Activated naive CD4-positive, alpha-beta T cell treated with anti-CD3 and anti-CD28 coated beads, Interleukin-2, amount 50 U/mL, for 24 hours (primary cell): Measurements from ENCODE around the gene RXRA.
A peak's percentile ranks its signal among the peaks of the same experiment; 100 is the strongest.

Experiments
- H3K27ac Mint-ChIP-seq: one replicate; pipeline ENCODE4 v1.8.0; 2021; ENCODE audit warnings: mild to moderate bottlenecking, mixed read lengths
- H3K27me3 Mint-ChIP-seq: one replicate; pipeline ENCODE4 v1.8.0; 2021; ENCODE audit warnings: mixed read lengths
- H3K36me3 Mint-ChIP-seq: one replicate; pipeline ENCODE4 v1.8.0; 2021; ENCODE audit warnings: mixed read lengths
- H3K4me1 Mint-ChIP-seq: one replicate; pipeline ENCODE4 v1.8.0; 2021; ENCODE audit warnings: mixed read lengths
- H3K4me3 Mint-ChIP-seq: one replicate; pipeline ENCODE4 v1.8.0; 2021; ENCODE audit warnings: mild to moderate bottlenecking, mixed read lengths
- H3K9me3 Mint-ChIP-seq: one replicate; pipeline ENCODE4 v1.8.0; 2021; ENCODE audit warnings: mixed read lengths

The RXRA gene

DNA sequence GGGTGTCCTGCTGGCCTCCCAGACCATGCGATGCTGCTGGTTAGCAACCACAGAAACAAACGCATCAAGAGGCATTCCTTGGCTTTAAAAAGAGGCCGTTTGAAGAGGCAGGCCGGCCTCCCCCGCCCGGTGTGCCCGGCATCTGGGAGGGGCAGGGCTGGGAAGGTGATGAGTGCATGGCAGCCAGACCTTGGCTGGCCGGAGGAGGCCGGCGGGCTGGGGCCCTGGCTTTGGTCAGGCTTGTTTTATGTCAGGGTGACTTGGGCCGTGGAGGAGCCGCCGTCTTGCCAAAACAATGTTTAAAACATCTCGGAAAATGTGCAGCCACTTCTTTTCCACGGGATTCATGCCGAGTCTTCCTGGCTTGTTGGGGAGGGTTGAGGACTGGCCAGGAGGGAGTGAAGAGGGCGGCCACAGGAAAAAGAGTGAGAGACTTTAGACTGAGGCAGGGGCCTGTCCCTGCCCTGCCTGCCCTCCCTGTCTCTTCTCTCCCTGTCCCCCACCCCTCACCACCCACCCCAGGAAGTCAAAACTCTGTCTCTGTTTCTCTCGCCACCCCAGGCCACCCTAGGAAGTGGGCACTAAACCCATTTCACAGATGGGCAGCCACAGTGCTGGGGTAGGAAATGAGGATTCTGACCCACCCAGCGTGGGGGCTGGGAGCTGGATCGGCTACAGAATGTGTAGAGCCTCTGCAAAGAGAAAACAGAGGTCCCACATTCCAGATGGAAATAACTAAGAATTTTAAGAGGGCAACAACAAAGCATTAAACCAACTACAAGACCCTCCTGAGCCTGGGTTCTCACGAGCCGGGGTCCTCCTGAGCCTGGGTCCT, 143.0 kb downstream of the RXRA start:
- H3K4me3 Mint-ChIP-seq = no peak overlapping the region
- H3K36me3 Mint-ChIP-seq = no peaks in the 10 kb centered on the region
- H3K27me3 Mint-ChIP-seq = no peaks in the 10 kb centered on the region
- no peaks in the 10 kb centered on the region for H3K9me3 Mint-ChIP-seq
- H3K27ac Mint-ChIP-seq = no peak overlapping the region
- H3K4me1 Mint-ChIP-seq = no peaks in the 10 kb centered on the region

- no peaks in the 10 kb centered on the region for H3K36me3 Mint-ChIP-seq
- no peak overlapping the region for H3K4me3 Mint-ChIP-seq
- no peaks in the 10 kb centered on the region for H3K27me3 Mint-ChIP-seq
- H3K27ac Mint-ChIP-seq = no peak overlapping the region
- H3K4me1 Mint-ChIP-seq = peaks cover 4% of the 10 kb centered on the region
- H3K9me3 Mint-ChIP-seq = no peaks in the 10 kb centered on the region
These were observed 146.0 kb downstream of the RXRA start for GRCh38 chr9:134472256-134472655.

GRCh38 chr9:134473141-134474054, 147.1 kb downstream of the RXRA start:
- H3K4me3 Mint-ChIP-seq = no peak overlapping the region
- H3K4me1 Mint-ChIP-seq = peaks cover 4% of the 10 kb centered on the region
- H3K9me3 Mint-ChIP-seq = no peaks in the 10 kb centered on the region
- no peaks in the 10 kb centered on the region for H3K36me3 Mint-ChIP-seq
- no peaks in the 10 kb centered on the region for H3K27me3 Mint-ChIP-seq
- no peak overlapping the region for H3K27ac Mint-ChIP-seq

GRCh38 chr9:134474055-134474370, 147.8 kb downstream of the RXRA start:
- Mint-ChIP-seq H3K4me1 (peaks cover 4% of the 10 kb centered on the region), H3K4me3 (no peak overlapping the region), H3K9me3 (no peaks in the 10 kb centered on the region), H3K27me3 (no peaks in the 10 kb centered on the region), H3K36me3 (no peaks in the 10 kb centered on the region), H3K27ac (no peak overlapping the region)

GRCh38 chr9:134475011-134475790, 148.9 kb downstream of the RXRA start:
- Mint-ChIP-seq H3K4me3 (no peak overlapping the region), H3K4me1 (peaks cover 4% of the 10 kb centered on the region), H3K9me3 (no peaks in the 10 kb centered on the region), H3K36me3 (no peaks in the 10 kb centered on the region), H3K27me3 (no peaks in the 10 kb centered on the region), H3K27ac (peak overlapping the region; percentile 76)

DNA sequence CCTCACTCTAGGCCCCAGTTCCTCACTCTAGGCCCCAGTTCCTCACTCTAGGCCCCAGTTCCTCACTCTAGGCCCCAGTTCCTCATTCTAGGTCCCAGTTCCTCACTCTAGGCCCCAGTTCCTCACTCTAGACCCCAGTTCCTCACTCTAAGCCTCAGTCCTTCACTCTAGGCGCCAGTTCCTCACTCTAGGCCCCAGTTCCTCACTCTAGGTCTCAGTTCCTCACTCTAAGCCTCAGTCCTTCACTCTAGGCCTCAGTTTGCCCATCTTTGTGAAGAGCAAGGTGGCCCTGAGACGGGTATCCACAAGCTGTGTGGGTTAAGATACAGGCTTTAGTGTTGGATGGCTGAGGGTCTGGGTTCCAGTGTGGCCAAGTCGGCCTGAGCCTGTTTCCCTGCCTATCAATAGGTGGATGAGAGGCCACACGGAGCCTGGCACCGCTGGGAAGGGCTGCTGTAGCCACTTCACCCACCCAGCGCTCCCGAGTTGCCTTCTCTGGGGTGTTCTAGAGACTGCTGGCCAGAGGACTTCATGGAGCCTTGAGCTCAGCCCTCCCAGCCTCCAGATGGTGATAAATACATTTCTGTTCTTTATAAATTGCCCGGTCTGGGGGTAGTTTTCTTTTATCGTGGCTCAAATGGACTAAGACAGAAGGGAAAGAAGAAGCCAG, 150.2 kb downstream of the RXRA start:
- Mint-ChIP-seq H3K4me3 (no peak overlapping the region), H3K27me3 (no peaks in the 10 kb centered on the region), H3K36me3 (no peaks in the 10 kb centered on the region), H3K9me3 (no peaks in the 10 kb centered on the region), H3K27ac (peak overlapping the region; percentile 55), H3K4me1 (peaks cover 4% of the 10 kb centered on the region)

DNA sequence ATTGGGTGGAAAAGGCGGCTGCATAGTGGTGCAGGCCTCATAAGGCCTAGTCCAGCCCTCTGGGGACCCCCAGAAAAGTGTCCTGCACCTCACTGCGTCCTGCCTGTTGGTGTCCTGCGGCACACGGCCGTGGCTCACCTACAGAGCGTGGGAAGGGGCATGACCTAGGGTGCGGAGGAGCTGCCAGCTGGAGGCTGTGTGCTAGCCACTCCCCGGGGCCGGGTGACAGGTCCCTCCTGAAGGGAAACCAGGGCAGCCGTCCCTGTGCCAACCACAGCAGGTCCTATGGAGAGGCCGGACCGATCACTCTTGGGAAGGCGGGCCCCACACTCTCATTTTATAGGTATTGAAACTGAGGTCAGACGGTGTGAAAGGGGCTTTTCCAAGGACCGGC, 150.7 kb downstream of the RXRA start:
- Mint-ChIP-seq H3K36me3 (no peaks in the 10 kb centered on the region), H3K9me3 (no peaks in the 10 kb centered on the region), H3K27me3 (no peaks in the 10 kb centered on the region), H3K27ac (no peak overlapping the region), H3K4me1 (peaks cover 4% of the 10 kb centered on the region), H3K4me3 (no peak overlapping the region)

DNA sequence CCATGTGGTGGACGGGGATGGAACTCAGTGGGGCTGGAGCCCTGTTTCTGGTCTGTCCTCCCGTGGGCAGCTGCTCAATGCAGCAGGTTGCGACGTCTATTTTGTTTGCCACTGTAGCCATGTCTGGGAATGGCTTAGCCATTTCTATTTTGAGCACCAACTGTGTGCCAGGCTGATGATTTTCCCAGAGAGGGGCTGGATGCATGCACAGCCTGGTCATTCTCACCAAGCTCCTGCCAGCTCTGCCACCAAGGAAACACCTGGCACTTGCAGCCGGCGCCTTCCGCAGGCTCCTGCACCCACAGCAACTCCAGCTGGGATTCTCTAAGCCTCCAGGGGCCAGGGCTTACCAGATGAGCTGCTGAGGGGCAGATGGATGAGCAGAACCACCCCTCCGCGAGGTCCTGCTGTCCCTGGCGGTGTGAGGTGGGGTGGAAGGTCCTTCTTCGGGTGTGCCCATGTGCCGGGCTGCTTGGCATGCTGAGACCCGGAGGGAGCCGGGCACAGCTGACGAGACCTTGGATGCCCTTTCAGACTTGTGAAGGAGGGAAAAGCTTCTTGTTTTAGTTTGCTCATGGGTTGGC, 151.2 kb downstream of the RXRA start:
- H3K36me3 Mint-ChIP-seq = no peaks in the 10 kb centered on the region
- no peak overlapping the region for H3K4me3 Mint-ChIP-seq
- no peak overlapping the region for H3K27ac Mint-ChIP-seq
- H3K9me3 Mint-ChIP-seq = no peaks in the 10 kb centered on the region
- no peaks in the 10 kb centered on the region for H3K27me3 Mint-ChIP-seq
- peaks cover 4% of the 10 kb centered on the region for H3K4me1 Mint-ChIP-seq

- H3K4me1 Mint-ChIP-seq = peaks cover 4% of the 10 kb centered on the region
- peak overlapping the region; percentile 10 for H3K27ac Mint-ChIP-seq
- no peaks in the 10 kb centered on the region for H3K27me3 Mint-ChIP-seq
- H3K36me3 Mint-ChIP-seq = no peaks in the 10 kb centered on the region
- no peaks in the 10 kb centered on the region for H3K9me3 Mint-ChIP-seq
- H3K4me3 Mint-ChIP-seq = no peak overlapping the region
These were observed 151.7 kb downstream of the RXRA start for GRCh38 chr9:134477927-134478326.

DNA sequence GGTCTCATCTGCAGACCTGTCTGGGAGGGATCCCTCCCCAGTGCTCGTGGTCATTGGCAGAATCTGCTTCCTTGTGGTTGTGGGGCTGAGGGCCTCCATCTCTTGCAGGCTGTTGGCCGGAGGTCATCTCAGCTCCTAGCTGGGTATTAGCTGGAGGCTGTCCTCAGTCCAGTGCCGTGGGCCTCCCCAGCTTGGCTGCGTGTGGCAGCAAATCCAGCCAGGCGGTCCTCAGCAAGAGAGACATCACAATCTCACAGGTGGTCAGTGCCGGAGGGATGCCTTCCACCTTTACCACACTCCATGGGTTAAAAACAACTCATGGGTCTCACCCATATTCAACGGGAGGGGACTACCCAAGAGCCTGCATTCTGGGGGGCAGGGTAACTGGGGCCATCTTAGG, 155.5 kb downstream of the RXRA start:
- no peaks in the 10 kb centered on the region for H3K27me3 Mint-ChIP-seq
- no peak overlapping the region for H3K4me3 Mint-ChIP-seq
- H3K27ac Mint-ChIP-seq = no peak overlapping the region
- no peaks in the 10 kb centered on the region for H3K36me3 Mint-ChIP-seq
- H3K4me1 Mint-ChIP-seq = no peaks in the 10 kb centered on the region
- no peaks in the 10 kb centered on the region for H3K9me3 Mint-ChIP-seq

DNA sequence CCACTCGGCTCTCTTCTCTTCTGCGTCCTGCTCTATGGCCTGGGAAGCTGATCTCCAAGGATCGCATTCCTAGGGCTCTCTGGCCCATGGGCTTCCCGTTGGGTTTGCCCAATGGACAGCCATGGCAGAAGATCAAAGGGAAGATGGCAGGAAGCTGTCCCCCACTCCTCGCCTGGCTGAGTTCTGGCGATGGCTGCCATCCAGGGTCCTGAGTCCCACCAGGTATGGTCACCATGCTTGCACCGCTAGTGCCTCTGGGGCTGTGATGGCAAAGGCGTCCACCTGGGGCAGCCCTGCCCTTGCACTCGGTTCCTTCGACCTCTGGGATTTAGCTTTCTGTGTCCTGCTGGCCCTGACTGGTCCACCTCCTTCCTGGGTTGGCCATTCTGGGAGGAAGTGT, 156.0 kb downstream of the RXRA start:
- no peaks in the 10 kb centered on the region for H3K36me3 Mint-ChIP-seq

DNA sequence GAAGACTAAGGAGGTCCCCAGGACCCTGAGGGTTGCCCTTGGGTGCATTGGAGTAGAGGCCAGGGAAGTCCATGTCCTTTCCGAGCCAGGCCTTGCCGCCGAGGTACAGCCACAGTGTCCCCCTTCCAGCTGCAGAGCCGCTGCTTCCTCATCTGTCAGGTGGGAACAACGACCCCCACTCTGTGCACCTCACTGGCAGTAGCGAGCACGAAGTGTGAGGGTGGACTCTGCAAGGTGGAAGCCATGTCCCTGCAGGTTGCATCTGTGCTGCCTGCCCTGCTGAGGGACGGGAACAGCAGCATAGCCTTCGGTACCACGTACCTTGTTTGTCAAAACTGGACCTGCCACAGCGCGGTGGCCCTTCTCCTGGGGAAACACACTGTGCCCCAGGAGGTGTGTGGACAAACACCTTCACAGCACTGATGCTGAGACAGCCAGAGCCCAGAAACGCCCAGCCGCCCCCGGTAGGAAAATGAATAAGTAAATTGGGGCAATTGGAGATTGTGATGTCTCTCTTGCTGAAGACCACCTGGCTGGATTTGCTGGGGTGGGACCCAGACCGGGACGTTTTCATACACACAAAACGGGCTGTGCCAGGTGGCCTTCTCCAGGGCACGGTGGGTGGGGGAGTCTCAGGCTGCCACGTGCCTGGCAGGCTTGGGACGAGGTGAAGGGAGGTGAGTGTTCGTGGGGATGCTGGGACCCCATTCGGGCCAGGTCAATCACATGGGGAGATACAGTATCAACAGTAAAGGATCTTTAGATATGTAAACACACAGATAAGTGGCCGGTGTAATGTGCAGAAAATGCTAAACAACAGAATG, 157.3 kb downstream of the RXRA start:
- Mint-ChIP-seq H3K27ac (no peak overlapping the region), H3K27me3 (no peaks in the 10 kb centered on the region), H3K36me3 (no peaks in the 10 kb centered on the region), H3K4me1 (no peaks in the 10 kb centered on the region), H3K9me3 (no peaks in the 10 kb centered on the region), H3K4me3 (no peak overlapping the region)

More for the DNA sequence above, 156.0 kb downstream of the RXRA start:
- Mint-ChIP-seq H3K4me1 (no peaks in the 10 kb centered on the region), H3K4me3 (no peak overlapping the region), H3K27ac (no peak overlapping the region), H3K27me3 (no peaks in the 10 kb centered on the region), H3K9me3 (no peaks in the 10 kb centered on the region)

GRCh38 chr9:134484479-134484878, 158.2 kb downstream of the RXRA start:
- no peak overlapping the region for H3K4me3 Mint-ChIP-seq
- H3K4me1 Mint-ChIP-seq = no peaks in the 10 kb centered on the region
- no peaks in the 10 kb centered on the region for H3K9me3 Mint-ChIP-seq
- no peak overlapping the region for H3K27ac Mint-ChIP-seq
- H3K27me3 Mint-ChIP-seq = no peaks in the 10 kb centered on the region
- H3K36me3 Mint-ChIP-seq = no peaks in the 10 kb centered on the region

DNA sequence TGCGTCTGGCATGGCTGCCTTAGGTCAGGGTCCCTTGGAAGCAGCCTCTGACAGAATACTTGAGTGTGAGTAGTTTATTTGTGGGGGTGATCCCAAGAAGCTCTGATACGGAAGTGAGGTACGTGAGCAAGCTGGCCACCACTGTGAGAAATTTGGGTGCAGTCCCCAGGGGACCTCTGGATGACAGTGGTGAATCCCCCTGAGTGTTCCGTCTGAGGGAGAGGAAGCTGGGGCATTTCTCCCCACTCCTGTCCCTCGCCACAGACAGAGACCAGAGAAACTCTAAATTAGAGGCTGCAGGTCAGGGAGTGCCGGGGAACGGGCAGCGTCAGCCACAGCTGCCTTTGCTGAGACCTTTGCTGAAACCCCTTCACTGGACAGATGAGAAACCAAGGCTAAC, 159.4 kb downstream of the RXRA start:
- Mint-ChIP-seq H3K27ac (no peak overlapping the region), H3K27me3 (no peaks in the 10 kb centered on the region), H3K4me3 (no peak overlapping the region), H3K4me1 (no peaks in the 10 kb centered on the region), H3K9me3 (no peaks in the 10 kb centered on the region), H3K36me3 (no peaks in the 10 kb centered on the region)
